ENCODE results near the gene MSMO1. TPM values are rescaled to one million over a fixed set of nuclear protein-coding genes. Genes with fewer than 3 reads are reported as not detected.

MSMO1 gene
- total RNA-seq, 3 donors from 2014 or later: 41.1 to 123 (median 117) TPM

GRCh38 chr4:165364452-165365080 lies 37.1 kb downstream of the MSMO1 start:
- peak in 1 of 3 donors; percentile 58 for DNase-seq
- no peak for TF ChIP-seq CTCF (IDR thresholded peaks at IDR 0.05)
- H3K9me3 ChIP-seq: no peaks in the 10 kb centered on the region
- H3K4me1 ChIP-seq (ENCODE audit: low read depth): peaks cover 6% of the 10 kb centered on the region
- peak; percentile 98 for ATAC-seq
- intact Hi-C loops (cut with DNase I, micrococcal nuclease): no loop called here
- no peak overlapping the region for H3K4me3 ChIP-seq
- no peaks in the 10 kb centered on the region for H3K36me3 ChIP-seq (ENCODE audit: low read depth)

- intact Hi-C loops (cut with DNase I, micrococcal nuclease): no loop called here
- DNase-seq (no peak), ATAC-seq (no peak)
- no peak for TF ChIP-seq CTCF (IDR thresholded peaks at IDR 0.05)
- Histone ChIP-seq H3K4me3 (no peak overlapping the region), H3K36me3 (ENCODE audit: low read depth) (no peaks in the 10 kb centered on the region), H3K4me1 (ENCODE audit: low read depth) (peaks cover 6% of the 10 kb centered on the region), H3K9me3 (no peaks in the 10 kb centered on the region)
Measured at GRCh38 chr4:165367040-165367439, 39.6 kb downstream of the MSMO1 start.

DNA sequence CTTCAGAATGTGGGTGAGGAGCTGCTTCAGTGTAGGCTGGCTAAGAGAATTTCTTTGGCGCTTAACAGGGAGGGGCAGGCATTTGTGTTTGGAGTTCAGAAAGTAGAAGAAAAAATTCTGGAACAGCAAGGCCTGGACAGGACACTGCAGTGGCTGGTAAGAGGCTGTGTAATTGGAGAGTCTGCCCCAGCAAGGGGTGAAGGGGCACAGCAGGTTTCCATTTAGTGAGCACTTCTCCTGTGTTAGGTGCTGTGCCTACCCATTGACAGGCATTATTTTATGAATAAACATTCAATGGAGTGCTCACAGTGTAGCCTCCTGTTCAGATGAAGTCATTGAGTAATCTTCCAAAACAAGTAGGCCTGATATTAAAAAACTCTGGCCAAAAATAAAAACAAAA lies 40.6 kb downstream of the MSMO1 start:
- H3K9me3 ChIP-seq: no peaks in the 10 kb centered on the region
- H3K36me3 ChIP-seq (ENCODE audit: low read depth): no peaks in the 10 kb centered on the region
- ATAC-seq: no peak
- intact Hi-C loops (cut with DNase I, micrococcal nuclease): no loop called here
- no peak for TF ChIP-seq CTCF (IDR thresholded peaks at IDR 0.05)
- peaks cover 6% of the 10 kb centered on the region for H3K4me1 ChIP-seq (ENCODE audit: low read depth)
- no peak for DNase-seq
- no peak overlapping the region for H3K4me3 ChIP-seq

DNA sequence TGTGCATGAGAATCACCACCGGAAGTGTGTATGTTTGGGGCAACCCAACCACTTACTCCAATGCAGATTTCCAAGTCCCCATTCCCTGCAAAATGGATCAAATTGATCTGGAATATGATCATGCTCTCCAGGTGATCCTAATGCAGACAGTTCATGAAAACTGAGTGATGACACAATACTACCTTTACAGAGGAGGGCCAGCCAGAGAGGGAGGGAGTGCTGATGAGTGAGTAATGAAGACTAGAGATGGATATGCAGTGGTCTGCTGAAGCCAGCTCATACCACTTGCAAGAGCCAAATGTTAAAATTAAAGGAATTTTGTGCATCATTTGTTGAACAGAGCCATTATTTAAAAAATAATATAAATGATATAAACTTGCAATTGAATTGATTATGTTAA lies 41.1 kb downstream of the MSMO1 start:
- DNase-seq: no peak
- peaks cover 6% of the 10 kb centered on the region for H3K4me1 ChIP-seq (ENCODE audit: low read depth)
- no peaks in the 10 kb centered on the region for H3K36me3 ChIP-seq (ENCODE audit: low read depth)
- H3K4me3 ChIP-seq: no peak overlapping the region
- no peak for TF ChIP-seq CTCF (IDR thresholded peaks at IDR 0.05)
- intact Hi-C loops (cut with DNase I, micrococcal nuclease): no loop called here
- no peaks in the 10 kb centered on the region for H3K9me3 ChIP-seq
- ATAC-seq: no peak

DNA sequence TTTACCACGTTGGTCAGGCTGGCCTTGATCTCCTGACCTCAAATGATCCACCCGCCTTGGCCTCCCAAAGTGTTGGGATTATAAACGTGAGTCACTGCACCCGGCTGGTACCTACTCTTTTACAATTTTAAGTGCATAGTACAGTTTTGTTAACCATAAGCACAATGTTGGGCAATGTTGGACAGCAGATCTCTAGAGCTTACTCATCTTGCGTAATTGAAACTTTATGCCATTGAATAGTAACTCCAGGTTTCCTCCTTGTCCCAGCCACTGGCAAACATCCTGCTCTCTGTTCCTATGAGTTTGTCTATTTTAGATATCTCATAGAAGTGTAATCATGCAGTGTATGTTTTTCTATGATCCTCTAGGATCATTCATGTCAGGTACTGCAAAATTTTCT lies 42.1 kb downstream of the MSMO1 start:
- DNase-seq: no peak
- ATAC-seq: peak; percentile 78
- no peaks in the 10 kb centered on the region for H3K36me3 ChIP-seq (ENCODE audit: low read depth)
- H3K4me3 ChIP-seq: no peak overlapping the region
- H3K9me3 ChIP-seq: no peaks in the 10 kb centered on the region
- no peak for TF ChIP-seq CTCF (IDR thresholded peaks at IDR 0.05)
- H3K4me1 ChIP-seq (ENCODE audit: low read depth): peaks cover 6% of the 10 kb centered on the region
- intact Hi-C loops (cut with DNase I, micrococcal nuclease): no loop called here

GRCh38 chr4:165370530-165370929 lies 43.1 kb downstream of the MSMO1 start:
- Histone ChIP-seq H3K4me3 (no peak overlapping the region), H3K4me1 (ENCODE audit: low read depth) (peaks cover under 1% of the 10 kb centered on the region), H3K9me3 (no peaks in the 10 kb centered on the region), H3K36me3 (ENCODE audit: low read depth) (no peaks in the 10 kb centered on the region)
- intact Hi-C loops (cut with DNase I, micrococcal nuclease): no loop called here
- no peak for TF ChIP-seq CTCF (IDR thresholded peaks at IDR 0.05)
- no peak for DNase-seq
- no peak for ATAC-seq

Measured in mucosa of descending colon (tissue), 3 donors.